WTC11 (cell line): ENCODE data around the gene GRB10. TPM values are rescaled to one million over a fixed set of nuclear protein-coding genes. Genes with fewer than 3 reads are reported as not detected.

Experiments
- ATAC-seq: fragments of 200-7000 bp; cut with Tn5 transposase; 2 replicates; pipeline ENCODE4 v1.10.0; 2021; ENCODE audit warnings: mild to moderate bottlenecking, moderate library complexity
- CTCF ChIA-PET: fragments of 300-600 bp; sonication (Branson Sonifier 250); formaldehyde crosslinking; loops from one replicate; lab custom pipeline; 2021; ENCODE audit warnings: antibody characterized with exemption; lab: Charles Lee
- POLR2A ChIA-PET: fragments of 350-600 bp; sonication (Branson Sonifier 250); formaldehyde crosslinking; loops from one replicate; lab custom pipeline; 2021; ENCODE audit warnings: antibody characterized with exemption; lab: Charles Lee
- DNase-seq: peaks from one replicate; pipeline ENCODE4 v3.0.0; 2021; ENCODE audit warnings: low spot score
- H3K27ac Mint-ChIP-seq: 2 replicates; pipeline ENCODE4 v1.8.0; 2021; ENCODE audit warnings: mixed read lengths
- H3K27me3 Mint-ChIP-seq: 2 replicates; pipeline ENCODE4 v1.8.0; 2021; ENCODE audit warnings: low read depth, mild to moderate bottlenecking, moderate library complexity, mixed read lengths
- H3K36me3 Mint-ChIP-seq: 2 replicates; pipeline ENCODE4 v1.8.0; 2021; ENCODE audit warnings: mixed read lengths
- H3K4me1 Mint-ChIP-seq: 2 replicates; pipeline ENCODE4 v1.8.0; 2022; ENCODE audit warnings: mixed read lengths
- H3K4me3 Mint-ChIP-seq: 2 replicates; pipeline ENCODE4 v1.8.0; 2021; ENCODE audit warnings: mild to moderate bottlenecking, moderate library complexity, mixed read lengths
- H3K9me3 Mint-ChIP-seq: 2 replicates; pipeline ENCODE4 v1.8.0; 2021; ENCODE audit warnings: mixed read lengths
- AFF4 ChIP-seq: sonication (generic); formaldehyde crosslinking; IDR thresholded peaks from 2 replicates; pipeline ENCODE4 v1.8.1; 2023; ENCODE audit warnings: mild to moderate bottlenecking, missing genetic modification reagents, borderline replicate concordance
- ATF6 ChIP-seq: sonication (generic); formaldehyde crosslinking; IDR thresholded peaks from 2 replicates; pipeline ENCODE4 v1.8.1; 2023; ENCODE audit warnings: mild to moderate bottlenecking, missing genetic modification reagents
- ERG ChIP-seq: fragments of 250-450 bp; sonication (Bioruptor Pico); IDR thresholded peaks from 2 replicates; pipeline ENCODE4 v1.8.0; 2021; ENCODE audit warnings: mild to moderate bottlenecking
- ETV6 ChIP-seq: sonication (generic); formaldehyde crosslinking; IDR thresholded peaks from 2 replicates; pipeline ENCODE4 v1.8.1; 2022; ENCODE audit warnings: mild to moderate bottlenecking, missing genetic modification reagents
- FOXK1 ChIP-seq: sonication (generic); formaldehyde crosslinking; IDR thresholded peaks from 2 replicates; pipeline ENCODE4 v1.8.0; 2022; ENCODE audit warnings: mild to moderate bottlenecking, moderate library complexity, missing genetic modification reagents
- GRHL2 ChIP-seq: fragments of 250-450 bp; sonication (Bioruptor Pico); IDR thresholded peaks from 2 replicates; pipeline ENCODE4 v1.8.0; 2022; ENCODE audit warnings: mild to moderate bottlenecking, moderate library complexity; ENCODE audit not compliant: insufficient replicate concordance, severe bottlenecking
- GTF2I ChIP-seq: fragments of 250-450 bp; sonication (Bioruptor Pico); conservative IDR thresholded peaks from 2 replicates; pipeline ENCODE4 v1.4.0; 2021; ENCODE audit warnings: mild to moderate bottlenecking
- MXD4 ChIP-seq: fragments of 250-450 bp; sonication (Bioruptor Pico); IDR thresholded peaks from 2 replicates; pipeline ENCODE4 v1.8.0; 2021; ENCODE audit warnings: mild to moderate bottlenecking, moderate library complexity, borderline replicate concordance
- MYBL2 ChIP-seq: sonication (generic); formaldehyde crosslinking; IDR thresholded peaks from 2 replicates; pipeline ENCODE4 v1.8.1; 2023; ENCODE audit warnings: mild to moderate bottlenecking, moderate library complexity, missing genetic modification reagents
- NR2C2 ChIP-seq: sonication (generic); formaldehyde crosslinking; IDR thresholded peaks from 2 replicates; pipeline ENCODE4 v1.8.0; 2022; ENCODE audit warnings: mild to moderate bottlenecking, missing genetic modification reagents
- NR3C1 ChIP-seq: sonication (generic); formaldehyde crosslinking; conservative IDR thresholded peaks from 2 replicates; pipeline ENCODE4 v1.8.1; 2023; ENCODE audit warnings: low read depth, mild to moderate bottlenecking, missing genetic modification reagents
- PRDM15 ChIP-seq: sonication (generic); formaldehyde crosslinking; IDR thresholded peaks from 2 replicates; pipeline ENCODE4 v1.8.0; 2022; ENCODE audit warnings: missing genetic modification reagents
- PRRX2 ChIP-seq: fragments of 250-450 bp; sonication (Bioruptor Pico); IDR thresholded peaks from 2 replicates; pipeline ENCODE4 v1.8.0; 2021; ENCODE audit warnings: mild to moderate bottlenecking
- SOX15 ChIP-seq: fragments of 250-450 bp; sonication (Bioruptor Pico); IDR thresholded peaks from 2 replicates; pipeline ENCODE4 v1.9.0; 2021; ENCODE audit warnings: mild to moderate bottlenecking
- TEAD4 ChIP-seq: sonication (generic); formaldehyde crosslinking; IDR thresholded peaks from 2 replicates; pipeline ENCODE4 v1.8.0; 2022; ENCODE audit warnings: mild to moderate bottlenecking, missing genetic modification reagents
- TP53 ChIP-seq: sonication (generic); formaldehyde crosslinking; IDR thresholded peaks from 2 replicates; pipeline ENCODE4 v1.8.1; 2023; ENCODE audit warnings: mild to moderate bottlenecking, missing genetic modification reagents
- ZMAT4 ChIP-seq: fragments of 250-450 bp; sonication (Bioruptor Pico); IDR thresholded peaks from 2 replicates; pipeline ENCODE4 v1.9.0; 2021; ENCODE audit warnings: mild to moderate bottlenecking
- ZNF219 ChIP-seq: sonication (generic); formaldehyde crosslinking; IDR thresholded peaks from 2 replicates; pipeline ENCODE4 v1.8.0; 2023; ENCODE audit warnings: missing genetic modification reagents, mild to moderate bottlenecking, borderline replicate concordance
- ZNF396 ChIP-seq: fragments of 250-450 bp; sonication (Bioruptor Pico); IDR thresholded peaks from 2 replicates; pipeline ENCODE4 v1.8.0; 2021; ENCODE audit warnings: mild to moderate bottlenecking, moderate library complexity, borderline replicate concordance
- total RNA-seq: library from RNA; stranded (reverse); gene quantifications from 3 replicates; pipeline ENCODE4 v1.2.3, GENCODE V29; 2021

The GRB10 gene
- total RNA-seq, 1 experiment from 2014 or later = 103 TPM

- H3K27me3 Mint-ChIP-seq = no peaks in the 10 kb centered on the region; the same call in 1 of the 2 replicates
- no peak overlapping the region for H3K4me3 Mint-ChIP-seq
- DNase-seq (no peak), ATAC-seq (no peak)
- ChIA-PET CTCF (no interaction called here), POLR2A (no interaction called here)
- peaks cover 6% of the 10 kb centered on the region; the same call in 1 of the 2 replicates for H3K36me3 Mint-ChIP-seq
- H3K4me1 Mint-ChIP-seq = peaks cover 53% of the 10 kb centered on the region
- no peaks in the 10 kb centered on the region for H3K9me3 Mint-ChIP-seq
- H3K27ac Mint-ChIP-seq = no peak overlapping the region
- TF ChIP-seq ZMAT4 (CRISPR knock-in tag) (no peak), GTF2I (CRISPR knock-in tag) (no peak), TEAD4 (CRISPR knock-in tag) (no peak), GRHL2 (CRISPR knock-in tag) (no peak), ATF6 (no peak), PRRX2 (CRISPR knock-in tag) (no peak), TP53 (CRISPR knock-in tag) (no peak), NR3C1 (no peak), ERG (CRISPR knock-in tag) (no peak), ZNF219 (CRISPR knock-in tag) (no peak), SOX15 (no peak), ETV6 (no peak), MYBL2 (CRISPR knock-in tag) (no peak), ZNF396 (CRISPR knock-in tag) (no peak), PRDM15 (CRISPR knock-in tag) (no peak), MXD4 (CRISPR knock-in tag) (no peak), FOXK1 (CRISPR knock-in tag) (no peak), AFF4 (no peak), NR2C2 (CRISPR knock-in tag) (no peak)
Observed at GRCh38 chr7:50745336-50745735, 37.4 kb downstream of the GRB10 start.
